ENCODE results near the gene GJA1.
"Not testable (repeated sequence)": the region's sequence is repeated elsewhere in the genome, so short reads cannot be mapped to it uniquely, and the experiment has no call there.

The GJA1 gene

DNA sequence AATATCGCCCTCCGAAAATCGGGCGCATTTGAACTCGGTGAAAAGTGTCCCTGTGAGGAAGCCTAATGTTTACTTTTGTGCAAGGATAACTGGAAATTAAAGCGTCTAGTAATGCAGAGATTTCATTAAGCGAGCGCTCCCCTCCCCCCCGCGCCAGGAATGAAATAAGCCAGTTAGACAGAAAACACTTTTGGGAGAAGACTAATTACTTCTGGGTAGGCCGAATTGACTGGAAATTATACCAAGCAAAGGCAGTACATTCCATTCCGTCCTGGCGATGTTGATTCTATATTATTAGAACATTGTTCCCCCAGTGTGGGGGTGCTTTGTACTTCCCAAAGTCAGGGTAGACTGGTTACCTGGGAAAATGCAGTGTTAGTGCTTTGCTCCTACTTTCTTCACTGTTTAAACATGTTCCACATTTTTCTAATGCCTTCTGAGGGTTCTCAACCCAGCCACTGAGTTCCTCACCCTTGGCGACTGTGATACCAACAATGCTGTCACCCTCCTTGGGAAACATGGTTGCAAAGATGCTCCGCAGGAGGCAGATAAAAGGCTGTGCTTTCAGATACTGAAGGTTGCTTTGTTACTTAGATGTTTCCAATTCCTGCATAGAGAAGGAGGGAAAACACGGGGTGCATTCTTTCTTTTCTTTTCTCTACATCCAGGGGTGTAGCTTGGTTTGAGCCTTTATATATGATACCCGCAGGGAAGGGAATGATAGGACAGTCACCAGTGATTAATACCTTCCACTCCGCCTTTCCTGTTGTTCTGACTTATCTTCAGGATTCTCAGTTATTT lies 2.6 kb downstream of the GJA1 start:
- DNase-seq, result no peak

DNA sequence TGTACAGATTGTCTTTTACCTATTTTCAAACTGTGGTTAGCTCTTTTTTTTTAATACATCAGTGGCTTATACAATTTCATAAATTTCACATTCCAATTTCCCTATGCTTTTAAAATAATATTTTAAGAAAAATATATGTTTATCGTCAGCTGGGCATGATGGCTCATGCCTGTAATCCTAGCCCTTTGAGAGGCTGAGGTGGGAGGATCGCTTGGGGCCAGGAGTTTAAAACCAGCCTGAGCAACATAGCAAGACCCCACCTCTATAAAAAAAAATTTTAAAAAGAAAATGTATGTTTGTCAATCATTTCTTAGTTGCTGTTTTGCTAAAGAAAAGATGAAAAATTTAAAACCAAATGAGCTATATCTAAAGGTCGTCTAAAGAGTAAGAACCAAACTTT lies 3.4 kb downstream of the GJA1 start:
- DNase-seq, result no peak

DNA sequence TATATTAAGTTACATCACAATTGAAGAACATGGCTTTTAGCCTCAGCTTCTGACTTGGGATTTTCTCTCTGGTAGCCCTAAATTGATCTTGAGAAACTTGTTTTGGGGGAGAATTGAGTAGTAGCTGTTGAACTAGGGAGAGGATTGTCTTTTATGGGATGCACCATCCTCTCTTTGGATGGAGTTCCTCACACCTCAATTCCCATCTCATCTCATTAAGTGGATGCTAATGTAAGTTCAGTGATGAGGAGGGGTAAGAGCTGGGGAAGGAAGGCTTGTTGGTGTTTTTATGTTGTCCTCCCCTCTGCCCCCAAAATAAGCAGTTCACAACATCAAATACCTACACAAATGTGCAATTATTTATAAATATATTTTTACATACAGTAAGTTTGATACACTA lies 4.0 kb downstream of the GJA1 start:
- no peak for DNase-seq

DNA sequence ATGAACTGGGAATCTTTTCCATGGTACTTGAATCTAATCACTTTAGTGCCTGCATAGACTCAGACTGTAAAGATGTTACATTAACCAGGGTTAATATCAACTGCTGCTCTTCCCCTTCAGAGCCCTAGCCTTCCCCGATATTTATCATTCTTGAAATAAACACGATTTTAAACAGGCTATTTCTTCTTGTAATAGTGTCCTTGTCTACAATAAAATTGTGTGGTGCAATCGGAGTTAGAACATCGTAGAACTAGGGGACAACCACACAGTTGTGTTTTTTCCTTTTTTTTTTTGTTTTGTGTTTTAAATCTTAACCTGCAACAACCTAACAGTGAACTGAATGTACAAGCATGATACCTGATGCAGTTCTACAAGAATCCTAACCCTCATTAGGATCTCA lies 4.5 kb downstream of the GJA1 start:
- no peak for DNase-seq

GRCh38 chr6:121441477-121441876 lies 6.0 kb downstream of the GJA1 start:
- DNase-seq, result no peak

- no peak for DNase-seq
These were observed 7.1 kb downstream of the GJA1 start for GRCh38 chr6:121442576-121442975.

- DNase-seq, result no peak
These were observed 8.6 kb downstream of the GJA1 start for GRCh38 chr6:121443971-121444541.

DNA sequence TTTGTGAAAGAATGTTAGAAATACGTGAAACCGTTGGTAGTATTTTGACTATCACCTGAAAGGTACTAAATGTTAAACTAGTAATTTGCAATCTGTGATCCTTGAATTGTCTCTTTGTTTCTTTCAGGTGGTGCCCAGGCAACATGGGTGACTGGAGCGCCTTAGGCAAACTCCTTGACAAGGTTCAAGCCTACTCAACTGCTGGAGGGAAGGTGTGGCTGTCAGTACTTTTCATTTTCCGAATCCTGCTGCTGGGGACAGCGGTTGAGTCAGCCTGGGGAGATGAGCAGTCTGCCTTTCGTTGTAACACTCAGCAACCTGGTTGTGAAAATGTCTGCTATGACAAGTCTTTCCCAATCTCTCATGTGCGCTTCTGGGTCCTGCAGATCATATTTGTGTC lies 11.3 kb downstream of the GJA1 start:
- not testable (repeated sequence) for DNase-seq

GRCh38 chr6:121447746-121448145 lies 12.3 kb downstream of the GJA1 start:
- DNase-seq, result not testable (repeated sequence)

DNA sequence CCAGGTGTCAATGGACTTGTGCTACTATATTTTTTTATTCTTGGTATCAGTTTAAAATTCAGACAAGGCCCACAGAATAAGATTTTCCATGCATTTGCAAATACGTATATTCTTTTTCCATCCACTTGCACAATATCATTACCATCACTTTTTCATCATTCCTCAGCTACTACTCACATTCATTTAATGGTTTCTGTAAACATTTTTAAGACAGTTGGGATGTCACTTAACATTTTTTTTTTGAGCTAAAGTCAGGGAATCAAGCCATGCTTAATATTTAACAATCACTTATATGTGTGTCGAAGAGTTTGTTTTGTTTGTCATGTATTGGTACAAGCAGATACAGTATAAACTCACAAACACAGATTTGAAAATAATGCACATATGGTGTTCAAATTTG lies 13.1 kb downstream of the GJA1 start:
- not testable (repeated sequence) for DNase-seq

DNA sequence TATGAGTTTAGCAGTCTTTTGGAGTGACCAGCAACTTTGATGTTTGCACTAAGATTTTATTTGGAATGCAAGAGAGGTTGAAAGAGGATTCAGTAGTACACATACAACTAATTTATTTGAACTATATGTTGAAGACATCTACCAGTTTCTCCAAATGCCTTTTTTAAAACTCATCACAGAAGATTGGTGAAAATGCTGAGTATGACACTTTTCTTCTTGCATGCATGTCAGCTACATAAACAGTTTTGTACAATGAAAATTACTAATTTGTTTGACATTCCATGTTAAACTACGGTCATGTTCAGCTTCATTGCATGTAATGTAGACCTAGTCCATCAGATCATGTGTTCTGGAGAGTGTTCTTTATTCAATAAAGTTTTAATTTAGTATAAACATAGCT lies 13.9 kb downstream of the GJA1 start:
- DNase-seq, result no peak

DNA sequence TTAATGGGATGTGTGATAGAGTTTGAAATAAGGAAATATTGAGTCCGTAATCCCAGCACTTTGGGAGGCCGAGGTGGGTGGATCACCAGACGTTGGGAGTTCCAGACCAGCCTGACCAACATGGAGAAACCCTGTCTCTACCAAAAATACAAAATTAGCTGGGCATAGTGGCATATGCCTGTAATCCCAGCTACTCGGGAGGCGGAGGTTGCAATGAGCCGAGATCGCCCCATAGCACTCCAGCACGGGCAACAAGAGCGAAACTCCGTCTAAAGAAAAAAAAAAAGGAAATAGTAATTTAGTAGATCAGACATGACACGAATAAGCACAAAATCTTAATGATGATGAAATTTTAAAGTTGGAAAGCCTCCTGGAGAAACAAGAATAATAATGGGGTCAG lies 14.8 kb downstream of the GJA1 start:
- DNase-seq, result no peak

- no peak for DNase-seq
These were observed 15.8 kb downstream of the GJA1 start for GRCh38 chr6:121451250-121451649.

GRCh38 chr6:121453191-121453590 lies 17.7 kb downstream of the GJA1 start:
- DNase-seq, result no peak

DNA sequence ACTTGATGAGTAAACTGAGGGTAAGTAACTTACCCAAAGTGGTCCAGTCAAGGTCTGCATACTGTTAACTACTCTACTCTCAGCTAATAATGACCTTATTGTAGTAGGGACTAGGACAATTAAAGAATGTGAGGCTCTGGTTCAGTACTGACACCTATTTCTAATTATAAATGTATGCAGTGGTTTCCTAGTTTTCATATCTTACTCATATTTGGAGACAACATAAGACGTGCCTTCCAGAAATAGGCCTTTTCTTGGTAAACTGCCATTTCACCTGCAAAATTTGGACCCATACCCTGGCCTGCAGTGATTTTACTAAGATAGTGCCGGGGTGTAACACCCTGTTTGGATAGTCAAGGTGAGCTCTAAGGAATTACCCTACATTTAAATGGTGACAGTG lies 24.7 kb downstream of the GJA1 start:
- no peak for DNase-seq

GRCh38 chr6:121463087-121463486 lies 27.6 kb downstream of the GJA1 start:
- no peak for DNase-seq

DNA sequence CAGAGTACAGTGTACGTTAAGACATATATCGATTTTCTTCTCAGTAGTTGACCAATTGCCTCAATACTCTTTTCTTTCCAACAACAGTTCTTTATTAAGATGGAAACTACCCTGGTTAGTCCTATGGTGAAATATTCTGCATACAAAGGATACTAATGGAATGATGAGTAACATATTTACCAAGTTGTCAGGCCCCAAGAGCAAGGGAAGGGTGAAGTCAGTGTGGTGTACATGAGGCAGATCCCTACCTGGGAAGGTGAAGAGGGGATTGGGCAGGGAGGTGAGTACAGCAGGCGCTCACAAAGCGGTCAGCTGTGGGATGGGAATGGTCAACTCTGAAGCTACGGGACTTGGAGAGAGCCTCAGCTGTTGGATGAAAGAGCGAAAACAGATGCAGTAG lies 29.7 kb downstream of the GJA1 start:
- DNase-seq, result no peak

DNA sequence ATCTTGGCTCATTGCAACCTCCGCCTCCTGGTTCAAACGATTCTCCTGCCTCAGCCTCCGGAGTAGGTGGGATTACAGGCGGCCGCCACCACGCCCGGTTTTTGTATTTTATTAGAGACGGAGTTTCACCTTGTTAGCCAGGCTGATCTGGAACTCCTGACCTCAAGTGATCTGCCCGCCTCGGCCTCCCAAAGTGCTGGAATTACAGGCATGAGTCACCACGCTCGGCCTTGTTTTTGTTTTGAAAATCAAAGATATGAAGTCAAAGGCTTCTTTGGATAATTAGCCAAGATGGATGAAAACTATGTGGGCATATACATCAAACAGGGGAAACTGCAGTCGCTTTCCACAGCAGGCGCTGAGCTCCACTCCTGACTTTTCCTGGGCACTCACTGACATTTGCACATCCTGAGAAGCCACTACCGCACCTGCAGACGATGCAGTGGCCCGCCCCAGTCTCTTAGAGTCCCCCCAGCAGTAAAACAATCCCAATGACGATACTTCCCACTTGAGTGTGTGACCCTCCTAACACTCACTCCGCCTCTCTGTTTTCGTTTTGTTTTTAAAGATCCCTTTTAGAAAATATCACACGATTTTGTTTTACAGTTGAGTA lies 44.1 kb downstream of the GJA1 start:
- no peak for DNase-seq

- DNase-seq, result no peak
These were observed 44.8 kb downstream of the GJA1 start for GRCh38 chr6:121480099-121480713.

DNA sequence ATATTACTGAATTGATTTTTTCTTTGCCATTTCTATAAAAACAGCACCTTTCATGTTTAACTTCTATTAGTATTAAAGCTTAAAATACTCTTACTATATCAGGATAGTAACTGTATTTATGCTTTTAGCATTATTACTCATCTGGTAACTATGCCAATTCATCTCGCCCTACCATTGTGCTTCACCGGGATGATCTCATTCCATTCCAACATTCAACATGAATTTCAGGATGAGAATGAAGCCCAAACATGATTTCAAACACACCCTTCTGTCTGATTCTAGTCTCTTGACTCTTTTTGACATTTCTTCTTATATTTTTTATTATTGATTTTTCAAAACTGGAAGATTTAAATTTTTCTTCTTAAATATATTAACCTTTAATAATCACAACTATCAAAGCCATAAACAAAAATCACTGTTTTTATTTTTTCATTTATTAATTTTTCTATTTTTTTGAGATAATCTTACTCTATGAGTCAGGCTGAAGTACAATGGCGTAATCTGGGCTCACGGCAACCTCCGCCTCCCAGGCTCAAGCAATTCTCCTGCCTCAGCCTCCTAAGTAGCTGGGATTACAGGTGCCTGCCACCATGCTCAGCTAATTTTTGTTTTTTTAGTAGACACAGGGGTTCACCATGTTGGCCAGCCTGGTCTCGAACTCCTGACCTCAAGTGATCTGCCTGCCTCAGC lies 46.7 kb downstream of the GJA1 start:
- DNase-seq, result no peak

GRCh38 chr6:121482751-121483150 lies 47.3 kb downstream of the GJA1 start:
- no peak for DNase-seq

- no peak for DNase-seq
These were observed 49.9 kb downstream of the GJA1 start for GRCh38 chr6:121485359-121485811.

GRCh38 chr6:121491576-121491975 lies 56.1 kb downstream of the GJA1 start:
- no peak for DNase-seq

All from MV-4-11 (cell line).